Activated CD8-positive, alpha-beta T cell treated with anti-CD3 and anti-CD28 coated beads for 36 hours (primary cell): ENCODE data around the gene HOXC5. TPM values are rescaled to one million over a fixed set of nuclear protein-coding genes. Genes with fewer than 3 reads are reported as not detected.
"Not testable (repeated sequence)": the region's sequence is repeated elsewhere in the genome, so short reads cannot be mapped to it uniquely, and the experiment has no call there.

Experiments used
- ATAC-seq: fragments of 200-7000 bp; cut with Tn5 transposase; one replicate; pipeline ENCODE4 v1.10.0; 2021; ENCODE audit warnings: mild to moderate bottlenecking, moderate library complexity
- CTCF ChIA-PET: fragments of 350-600 bp; sonication (Branson Sonifier 250); formaldehyde crosslinking; loops from one replicate; lab custom pipeline; 2021; ENCODE audit warnings: antibody characterized with exemption; lab: Charles Lee
- POLR2A ChIA-PET: fragments of 350-600 bp; sonication (Branson Sonifier 250); formaldehyde crosslinking; loops from one replicate; lab custom pipeline; 2021; ENCODE audit warnings: antibody characterized with exemption; lab: Charles Lee
- DNase-seq: peaks from one replicate; pipeline ENCODE4 v3.0.0-alpha.2; 2020
- H3K27ac Mint-ChIP-seq: one replicate; pipeline ENCODE4 v1.8.0; 2021; ENCODE audit warnings: mild to moderate bottlenecking, mixed read lengths
- H3K27me3 Mint-ChIP-seq: one replicate; pipeline ENCODE4 v1.8.0; 2021; ENCODE audit warnings: mixed read lengths
- H3K36me3 Mint-ChIP-seq: one replicate; pipeline ENCODE4 v1.8.0; 2021; ENCODE audit warnings: low read depth, mixed read lengths
- H3K4me1 Mint-ChIP-seq: one replicate; pipeline ENCODE4 v1.8.0; 2021; ENCODE audit warnings: low read depth, mixed read lengths
- H3K4me3 Mint-ChIP-seq: one replicate; pipeline ENCODE4 v1.8.0; 2021; ENCODE audit warnings: mild to moderate bottlenecking, moderate library complexity, mixed read lengths
- H3K9me3 Mint-ChIP-seq: one replicate; pipeline ENCODE4 v1.8.0; 2021; ENCODE audit warnings: mixed read lengths
- CTCF ChIP-seq: fragments of 200-600 bp; IDR thresholded peaks from one replicate; pipeline ENCODE4 v1.8.0; 2022; ENCODE audit warnings: antibody characterized with exemption, mild to moderate bottlenecking
- intact Hi-C: fragments of 100-400 bp; cut with micrococcal nuclease; formaldehyde crosslinking; loops from one replicate; pipeline ENCODE4 v1.10.0; 2022
- total RNA-seq, 2 experiments: library from RNA; stranded (reverse); gene quantifications; one replicate each; pipeline ENCODE4 v1.2.3, GENCODE V29; 2021

Gene HOXC5
- total RNA-seq, 2 experiments from 2014 or later: not detected

- peaks cover 71% of the 10 kb centered on the region for H3K27me3 Mint-ChIP-seq
- ATAC-seq (no peak), DNase-seq (no peak)
- no peaks in the 10 kb centered on the region for H3K36me3 Mint-ChIP-seq
- H3K4me1 Mint-ChIP-seq: peaks cover 8% of the 10 kb centered on the region
- H3K4me3 Mint-ChIP-seq: no peak overlapping the region
- ChIA-PET POLR2A (interaction anchor here (2.0 kb wide), 1 partner anchor 149 kb away, joined by 5 read pairs; the partner anchor contains the start of gene SMUG1), CTCF (interaction anchor here (1.0 to 2.1 kb wide), 5 partner anchors 8 to 151 kb away, joined by 4 to 11 read pairs (median 5); partner anchors contain the start of genes HOXC4 and HOXC5)
- no peak for TF ChIP-seq CTCF
- no peak overlapping the region for H3K27ac Mint-ChIP-seq
- no peaks in the 10 kb centered on the region for H3K9me3 Mint-ChIP-seq
- intact Hi-C loops: no loop called here
Measured at GRCh38 chr12:54040148-54040494, 7.3 kb downstream of the HOXC5 start.

- ATAC-seq (no peak), DNase-seq (no peak)
- Mint-ChIP-seq H3K4me1 (peaks cover 8% of the 10 kb centered on the region), H3K27ac (no peak overlapping the region), H3K27me3 (peaks cover 73% of the 10 kb centered on the region), H3K36me3 (no peaks in the 10 kb centered on the region), H3K4me3 (no peak overlapping the region), H3K9me3 (no peaks in the 10 kb centered on the region)
- CTCF ChIA-PET: interaction anchor here (1.0 to 2.1 kb wide), 5 partner anchors 9 to 151 kb away, joined by 4 to 11 read pairs (median 5); partner anchors contain the start of genes HOXC4 and HOXC5
- intact Hi-C loops: no loop called here
- TF ChIP-seq CTCF: no peak
- POLR2A ChIA-PET: interaction anchor here (0.7 kb wide), 1 partner anchor 158 kb away, joined by 3 read pairs; no protein-coding TSS in a partner anchor
Measured at GRCh38 chr12:54040648-54041047, 7.8 kb downstream of the HOXC5 start.

- ChIA-PET POLR2A (interaction anchor here (0.7 kb wide), 1 partner anchor 157 kb away, joined by 3 read pairs; no protein-coding TSS in a partner anchor), CTCF (interaction anchor here (1.0 to 2.1 kb wide), 5 partner anchors 9 to 150 kb away, joined by 4 to 11 read pairs (median 5); partner anchors contain the start of genes HOXC4 and HOXC5)
- intact Hi-C loops: no loop called here
- no peaks in the 10 kb centered on the region for H3K9me3 Mint-ChIP-seq
- DNase-seq (no peak), ATAC-seq (no peak)
- no peak overlapping the region for H3K4me3 Mint-ChIP-seq
- no peaks in the 10 kb centered on the region for H3K36me3 Mint-ChIP-seq
- H3K27me3 Mint-ChIP-seq: peaks cover 74% of the 10 kb centered on the region
- no peak for TF ChIP-seq CTCF
- H3K4me1 Mint-ChIP-seq: peaks cover 8% of the 10 kb centered on the region
- H3K27ac Mint-ChIP-seq: no peak overlapping the region
Measured at GRCh38 chr12:54041097-54041690, 8.3 kb downstream of the HOXC5 start.

GRCh38 chr12:54042033-54042432 is 9.2 kb downstream of the HOXC5 start:
- H3K9me3 Mint-ChIP-seq, ATAC-seq, POLR2A ChIA-PET, DNase-seq, CTCF ChIA-PET, intact Hi-C loops, H3K36me3 Mint-ChIP-seq, H3K27ac Mint-ChIP-seq, H3K4me3 Mint-ChIP-seq: not testable (repeated sequence)
- Mint-ChIP-seq H3K27me3 (peaks cover 76% of the 10 kb centered on the region), H3K4me1 (peaks cover 11% of the 10 kb centered on the region)

GRCh38 chr12:54042970-54043853 is 10.4 kb downstream of the HOXC5 start:
- ATAC-seq: no peak
- H3K4me3 Mint-ChIP-seq: no peak overlapping the region
- no peaks in the 10 kb centered on the region for H3K36me3 Mint-ChIP-seq
- H3K9me3 Mint-ChIP-seq: no peaks in the 10 kb centered on the region
- ChIA-PET POLR2A (no interaction called here), CTCF (interaction anchor here (0.6 to 2.9 kb wide), 3 partner anchors 10 to 38 kb away, joined by 4 to 11 read pairs (median 11); partner anchors contain the start of genes HOXC4 and HOXC5)
- peaks cover 81% of the 10 kb centered on the region for H3K27me3 Mint-ChIP-seq
- H3K27ac Mint-ChIP-seq: no peak overlapping the region
- DNase-seq: no peak
- H3K4me1 Mint-ChIP-seq: peaks cover 12% of the 10 kb centered on the region
- no peak for TF ChIP-seq CTCF
- intact Hi-C loops: no loop called here
